NCI-H526 treated with DMSO at 0.1 percent for 48 hours (cell line): Measurements from ENCODE around the gene P4HA2.

Experiments used
- DNase-seq: peaks from one replicate; lab custom pipeline; 2025; lab: John Stamatoyannopoulos, UW

P4HA2 gene

DNA sequence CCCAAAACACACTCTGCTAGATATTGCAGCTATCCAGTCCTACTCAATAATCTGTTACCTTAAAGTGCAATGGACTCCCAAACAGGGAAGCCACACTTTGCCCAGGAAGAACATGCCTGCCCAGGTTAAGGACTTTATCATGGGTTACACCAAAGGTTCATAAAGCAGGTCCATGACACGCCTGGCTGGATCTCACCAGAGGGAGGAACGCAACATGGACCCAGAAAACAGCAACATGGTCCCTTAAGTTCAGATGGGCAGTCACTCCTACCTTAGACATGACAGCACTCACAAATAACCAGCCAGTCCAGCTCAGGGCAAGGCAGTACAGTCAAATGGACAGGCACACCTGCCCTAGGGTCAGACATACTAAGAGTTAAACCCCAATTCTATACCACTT, 3.8 kb downstream of the P4HA2 start:
- no peak for DNase-seq

GRCh38 chr5:132222649-132223038, 5.0 kb downstream of the P4HA2 start:
- no peak for DNase-seq

GRCh38 chr5:132221781-132222648, 5.6 kb downstream of the P4HA2 start:
- DNase-seq, result no peak

DNA sequence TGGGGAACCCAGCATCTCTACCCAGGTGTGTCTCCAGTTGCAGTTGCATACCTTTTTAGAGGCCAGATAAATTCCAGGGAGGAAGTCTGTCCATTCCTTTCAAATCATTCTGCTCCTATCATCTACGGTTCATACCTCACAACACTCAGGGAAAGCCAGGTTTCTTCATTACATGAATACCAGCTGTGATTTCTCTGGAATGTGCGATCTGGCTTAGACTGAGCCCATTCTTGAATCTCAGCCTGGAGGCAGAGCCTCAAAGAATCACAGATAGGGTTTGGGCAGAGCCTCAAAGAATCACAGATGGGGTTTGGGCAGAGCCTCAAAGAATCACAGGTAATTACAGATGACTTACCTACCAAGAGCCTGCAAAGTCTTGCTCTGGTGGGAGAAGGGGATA, 7.2 kb downstream of the P4HA2 start:
- DNase-seq, result no peak

DNA sequence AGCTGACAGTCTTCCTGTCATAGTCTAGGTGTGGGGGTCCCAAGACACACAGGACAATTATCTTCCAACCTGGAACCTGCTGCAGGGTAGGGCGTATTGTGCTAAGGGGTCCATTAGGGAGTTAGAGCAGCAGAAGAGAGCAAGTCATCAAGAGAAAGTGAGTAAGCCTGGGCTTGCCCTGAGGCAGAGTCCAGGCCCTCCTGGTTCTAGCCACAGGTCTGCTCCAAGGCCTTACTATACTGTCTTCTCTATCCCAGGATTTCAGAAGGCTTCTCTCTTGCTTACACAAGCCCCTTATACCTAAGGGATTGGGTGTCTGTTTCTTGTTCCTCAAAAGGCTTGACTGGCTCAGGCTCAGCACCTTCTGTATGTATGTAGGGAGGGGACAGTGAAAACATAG, 7.7 kb downstream of the P4HA2 start:
- no peak for DNase-seq

DNA sequence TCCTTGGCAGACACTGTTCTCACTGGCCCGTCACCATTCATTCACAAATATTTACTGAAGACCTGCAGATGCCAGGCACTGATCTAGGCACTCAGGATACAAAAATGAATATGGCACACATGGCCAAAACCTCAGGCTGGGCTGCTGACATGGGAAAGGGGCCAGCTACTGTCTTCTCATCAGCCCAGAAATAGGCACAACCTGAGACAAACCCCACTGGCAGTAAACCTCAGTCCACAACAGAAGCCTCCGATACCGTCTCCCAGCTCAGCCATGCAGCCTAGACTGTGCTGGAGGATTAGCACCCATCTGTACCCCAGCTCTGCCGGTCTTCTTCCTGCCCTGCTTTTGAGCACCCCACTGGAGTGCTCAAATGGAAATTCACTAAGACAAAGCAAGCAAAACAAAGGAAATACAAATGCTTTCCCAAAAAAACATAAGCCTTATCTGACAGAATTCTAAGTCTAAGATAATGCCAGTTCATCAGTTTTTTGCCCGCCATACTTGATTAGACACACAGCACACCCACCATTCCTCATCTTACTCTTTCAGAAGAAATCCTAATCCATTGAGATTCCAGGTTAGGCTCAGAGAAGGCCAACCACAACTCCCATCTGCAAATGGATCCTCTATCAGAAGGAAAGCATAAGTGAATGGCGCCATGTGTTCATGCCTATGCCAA, 8.2 kb downstream of the P4HA2 start:
- no peak for DNase-seq

- no peak for DNase-seq
Measured at GRCh38 chr5:132218321-132218720, 9.3 kb downstream of the P4HA2 start.

DNA sequence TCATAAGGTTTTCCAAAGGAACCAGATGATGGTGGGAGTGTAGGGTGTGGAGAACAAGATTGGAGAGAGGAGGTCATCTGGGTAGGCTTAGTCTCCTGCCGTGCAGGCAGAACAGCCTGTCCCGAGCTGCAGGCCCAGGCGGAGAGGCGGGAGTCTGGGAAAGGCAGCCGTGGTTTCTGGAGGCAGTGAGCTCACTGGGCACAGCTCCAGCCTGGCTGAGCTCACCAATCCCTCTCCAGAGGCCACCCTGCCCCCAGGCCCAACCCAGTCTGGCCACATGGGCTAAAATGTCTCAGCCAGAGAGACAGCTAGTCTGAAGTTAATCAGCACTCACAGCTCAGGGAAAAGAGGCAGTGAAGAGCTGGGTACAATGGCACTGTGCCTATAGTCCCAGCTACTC, 12.3 kb downstream of the P4HA2 start:
- DNase-seq, result no peak

GRCh38 chr5:132214491-132214890, 13.2 kb downstream of the P4HA2 start:
- no peak for DNase-seq

DNA sequence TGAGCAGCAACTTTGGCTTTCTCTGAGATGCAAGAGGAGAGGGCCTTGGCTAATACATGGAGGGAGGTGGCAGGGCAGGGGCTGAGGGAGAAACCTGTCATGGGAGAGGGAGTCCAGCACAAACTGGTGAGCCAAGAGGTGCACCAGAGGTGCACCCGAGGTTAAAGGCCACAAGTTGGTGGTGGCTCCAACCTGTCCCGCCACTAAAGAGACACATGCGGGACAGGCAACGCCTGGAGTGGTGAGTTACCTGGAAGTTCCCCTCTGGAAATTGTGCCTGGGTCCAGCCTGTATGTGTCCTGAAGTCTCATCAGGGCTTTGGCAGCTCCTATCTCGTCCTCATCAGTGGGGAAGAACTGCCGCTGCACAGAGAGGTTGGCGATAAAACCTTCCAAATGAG, 14.0 kb downstream of the P4HA2 start:
- DNase-seq, result no peak

DNA sequence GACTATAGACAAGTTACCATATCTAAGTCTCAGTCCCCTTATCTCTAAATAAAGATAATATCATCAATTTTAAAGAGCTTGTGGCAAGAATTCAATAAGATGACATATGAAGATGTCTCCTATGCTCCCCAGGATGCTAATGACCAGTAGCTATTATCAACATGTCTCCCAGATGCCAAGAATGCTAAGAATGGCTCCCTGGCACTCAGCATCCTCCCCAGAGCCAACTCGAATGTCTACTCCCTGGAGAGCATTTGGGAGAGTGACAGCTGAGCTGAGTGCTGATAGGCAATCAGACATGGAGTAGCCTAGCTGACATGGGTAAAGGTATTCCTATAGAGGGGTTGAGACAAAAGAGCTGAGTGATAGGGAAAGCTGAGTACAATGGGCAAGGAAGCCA, 15.9 kb downstream of the P4HA2 start:
- DNase-seq, result no peak

DNA sequence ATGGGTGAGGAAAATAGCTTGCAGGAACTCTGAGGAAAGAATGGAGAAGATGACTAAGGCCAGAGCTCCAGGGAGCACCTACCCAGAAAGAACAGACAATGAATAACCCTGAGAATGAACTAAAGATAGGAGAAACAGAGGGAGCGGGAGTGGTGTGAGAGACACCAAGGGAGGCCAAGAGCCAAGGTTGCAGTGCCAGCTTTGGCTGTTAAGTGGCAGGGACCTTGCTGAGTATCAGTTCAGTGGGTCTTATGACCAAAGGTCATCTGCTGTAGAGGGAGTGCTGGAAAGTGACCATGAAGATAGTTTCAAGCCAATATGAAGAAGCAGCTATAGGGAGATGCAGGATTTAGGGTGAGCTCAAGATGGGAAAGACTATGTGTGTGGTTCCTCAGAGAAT, 16.7 kb downstream of the P4HA2 start:
- no peak for DNase-seq

DNA sequence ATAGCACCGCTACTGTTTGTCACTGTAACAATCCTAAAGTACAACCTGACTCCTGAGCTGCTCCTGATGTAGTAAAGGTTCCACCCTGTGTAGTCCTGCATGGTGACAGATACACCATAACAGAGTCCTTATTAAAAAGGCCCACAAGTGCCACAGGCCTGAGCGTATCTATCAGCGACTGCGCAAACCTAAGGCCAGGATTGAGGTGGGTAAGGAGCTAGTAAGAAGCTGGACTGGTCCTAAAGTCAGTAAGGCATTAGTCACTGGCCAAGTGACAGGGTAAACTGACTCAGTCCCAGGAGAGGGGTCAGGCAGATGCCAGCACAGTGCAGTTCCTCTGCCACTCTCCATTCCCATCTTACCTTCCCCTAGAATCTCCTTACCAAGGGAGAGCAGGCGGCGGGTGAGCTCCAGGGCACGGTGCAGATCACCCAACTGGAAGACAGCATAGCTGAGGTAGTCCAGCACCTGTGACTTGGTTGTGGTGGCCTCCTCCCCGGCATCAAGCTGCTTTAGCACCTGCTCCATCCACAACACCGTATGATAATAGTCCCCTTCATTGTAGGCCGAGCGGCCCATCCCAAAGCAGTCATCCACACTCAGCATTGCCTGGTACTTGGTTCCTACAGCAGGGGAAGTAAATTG, 17.6 kb downstream of the P4HA2 start:
- DNase-seq, result no peak

DNA sequence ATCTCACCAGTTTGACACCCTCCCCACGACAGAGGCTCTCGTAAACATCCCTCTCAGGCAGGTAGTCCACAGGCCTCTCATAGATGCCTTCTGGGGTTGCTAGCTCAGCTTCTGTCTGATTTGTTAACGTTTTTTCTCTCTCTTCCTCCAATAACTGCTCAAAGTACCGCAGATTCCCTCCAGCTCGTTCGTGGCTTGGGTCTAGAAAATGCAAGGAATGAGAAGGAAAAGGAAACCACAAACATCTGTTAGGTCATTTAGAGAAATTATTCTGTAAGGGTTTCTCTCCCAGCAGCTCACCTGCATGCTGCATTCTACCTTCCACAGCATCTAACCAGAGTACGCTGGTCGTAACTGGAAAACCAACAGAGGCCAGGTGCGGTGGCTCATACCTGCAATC, 18.5 kb downstream of the P4HA2 start:
- DNase-seq, result no peak

DNA sequence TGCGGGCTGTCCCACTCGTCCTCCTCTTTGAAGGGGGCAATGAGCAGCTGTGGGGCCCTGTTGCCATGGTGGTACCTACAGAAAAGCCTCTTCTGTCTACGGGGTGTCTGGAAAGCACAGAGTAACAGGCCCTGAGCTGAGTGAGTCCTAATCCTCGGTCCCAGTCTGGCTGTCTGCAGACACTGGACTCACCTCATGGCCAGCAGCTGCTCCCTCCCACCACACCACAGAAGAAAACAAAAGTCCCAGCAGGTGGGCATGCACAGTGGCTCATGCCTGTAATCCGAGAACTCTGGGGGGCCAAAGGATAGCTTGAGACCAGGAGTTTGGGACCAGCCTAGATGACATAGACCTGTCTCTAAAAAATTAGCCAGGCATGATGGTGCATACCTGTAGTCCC, 19.9 kb downstream of the P4HA2 start:
- DNase-seq, result no peak

GRCh38 chr5:132206782-132207181, 20.9 kb downstream of the P4HA2 start:
- DNase-seq, result no peak

GRCh38 chr5:132205385-132206125, 22.1 kb downstream of the P4HA2 start:
- no peak for DNase-seq

GRCh38 chr5:132204371-132205135, 23.1 kb downstream of the P4HA2 start:
- DNase-seq, result no peak

DNA sequence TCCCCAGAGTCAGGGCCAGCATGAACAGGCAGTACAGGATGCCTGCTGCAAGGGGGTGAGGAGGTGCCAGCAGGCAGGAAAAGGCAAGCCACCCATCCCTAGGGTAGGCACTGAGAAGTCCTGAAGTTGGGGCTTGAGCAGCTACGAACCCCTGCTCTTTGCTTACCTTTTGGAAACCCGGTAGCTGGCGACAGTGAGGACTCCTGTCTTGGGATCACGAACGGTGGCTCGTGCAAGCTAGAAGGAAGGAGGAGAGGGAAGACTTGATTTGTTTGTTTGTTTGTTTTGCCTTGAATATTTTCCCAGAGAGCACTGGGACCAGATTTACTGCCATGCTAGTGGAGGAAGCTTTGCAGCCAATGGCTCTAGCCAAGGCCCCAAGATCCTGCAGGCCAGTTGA, 23.7 kb downstream of the P4HA2 start:
- DNase-seq, result no peak

GRCh38 chr5:132203464-132203818, 24.2 kb downstream of the P4HA2 start:
- DNase-seq, result no peak

- no peak for DNase-seq
Measured at GRCh38 chr5:132202711-132203463, 24.8 kb downstream of the P4HA2 start.
